HFF-Myc (cell line): ENCODE results near the gene GATAD2A.

ENCODE experiments used
- DNase-seq: peaks from one replicate; pipeline ENCODE4 v3.0.0-alpha.2; 2011; ENCODE audit warnings: low read depth; ENCODE audit errors: extremely low read depth
- H3K4me3 ChIP-seq: replicated peaks from 2 replicates; pipeline ENCODE4 v1.5.1; 2011; ENCODE audit warnings: low read depth, mild to moderate bottlenecking, control low read depth, low read length
- TF ChIP-seq, protein P1 (sequence below): IDR thresholded peaks from 2 replicates; pipeline ENCODE4 v1.5.1; 2012; ENCODE audit warnings: mild to moderate bottlenecking, low read depth, low read length, control low read depth; ENCODE audit errors: missing control alignments

Gene GATAD2A

DNA sequence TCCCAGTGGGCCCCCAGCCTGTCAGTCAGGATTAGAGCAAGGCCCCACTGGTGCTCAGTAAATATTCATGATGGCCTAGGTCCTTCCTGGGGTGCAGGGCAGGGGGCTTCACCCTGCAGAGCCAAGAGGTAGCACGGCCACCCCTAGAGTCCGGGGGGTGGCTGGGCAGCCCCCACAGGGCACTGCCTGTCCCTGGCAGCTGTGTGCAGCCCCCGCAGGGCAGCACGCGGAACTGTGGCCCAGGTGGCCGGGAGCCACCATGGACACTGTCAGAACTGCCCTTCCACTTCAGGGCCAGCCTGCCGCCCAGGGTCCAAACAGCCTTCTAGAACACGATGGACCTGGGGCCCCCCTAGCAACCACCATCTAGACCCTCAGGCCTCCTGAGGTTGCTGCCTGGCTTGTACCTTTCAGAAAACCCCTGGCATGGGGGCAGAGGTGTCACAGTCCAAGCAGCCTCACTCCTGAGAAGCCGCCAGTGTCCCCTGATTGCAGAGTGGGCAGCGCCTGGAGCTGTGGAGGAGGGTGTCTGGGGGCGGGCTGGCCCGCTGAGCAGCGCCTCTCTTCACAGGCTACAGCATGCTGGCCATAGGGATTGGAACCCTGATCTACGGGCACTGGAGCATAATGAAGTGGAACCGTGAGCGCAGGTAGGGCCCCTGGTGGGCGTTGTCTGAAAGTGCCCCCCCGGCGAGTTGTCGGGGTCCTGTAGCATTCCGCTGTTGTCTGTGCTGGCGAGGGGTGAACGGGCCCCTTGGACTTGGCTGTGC lies 120.3 kb downstream of the GATAD2A start:
- TF ChIP-seq, protein P1, sequence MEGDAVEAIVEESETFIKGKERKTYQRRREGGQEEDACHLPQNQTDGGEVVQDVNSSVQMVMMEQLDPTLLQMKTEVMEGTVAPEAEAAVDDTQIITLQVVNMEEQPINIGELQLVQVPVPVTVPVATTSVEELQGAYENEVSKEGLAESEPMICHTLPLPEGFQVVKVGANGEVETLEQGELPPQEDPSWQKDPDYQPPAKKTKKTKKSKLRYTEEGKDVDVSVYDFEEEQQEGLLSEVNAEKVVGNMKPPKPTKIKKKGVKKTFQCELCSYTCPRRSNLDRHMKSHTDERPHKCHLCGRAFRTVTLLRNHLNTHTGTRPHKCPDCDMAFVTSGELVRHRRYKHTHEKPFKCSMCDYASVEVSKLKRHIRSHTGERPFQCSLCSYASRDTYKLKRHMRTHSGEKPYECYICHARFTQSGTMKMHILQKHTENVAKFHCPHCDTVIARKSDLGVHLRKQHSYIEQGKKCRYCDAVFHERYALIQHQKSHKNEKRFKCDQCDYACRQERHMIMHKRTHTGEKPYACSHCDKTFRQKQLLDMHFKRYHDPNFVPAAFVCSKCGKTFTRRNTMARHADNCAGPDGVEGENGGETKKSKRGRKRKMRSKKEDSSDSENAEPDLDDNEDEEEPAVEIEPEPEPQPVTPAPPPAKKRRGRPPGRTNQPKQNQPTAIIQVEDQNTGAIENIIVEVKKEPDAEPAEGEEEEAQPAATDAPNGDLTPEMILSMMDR, result no peak
- H3K4me3 ChIP-seq, result no peak overlapping the region

DNA sequence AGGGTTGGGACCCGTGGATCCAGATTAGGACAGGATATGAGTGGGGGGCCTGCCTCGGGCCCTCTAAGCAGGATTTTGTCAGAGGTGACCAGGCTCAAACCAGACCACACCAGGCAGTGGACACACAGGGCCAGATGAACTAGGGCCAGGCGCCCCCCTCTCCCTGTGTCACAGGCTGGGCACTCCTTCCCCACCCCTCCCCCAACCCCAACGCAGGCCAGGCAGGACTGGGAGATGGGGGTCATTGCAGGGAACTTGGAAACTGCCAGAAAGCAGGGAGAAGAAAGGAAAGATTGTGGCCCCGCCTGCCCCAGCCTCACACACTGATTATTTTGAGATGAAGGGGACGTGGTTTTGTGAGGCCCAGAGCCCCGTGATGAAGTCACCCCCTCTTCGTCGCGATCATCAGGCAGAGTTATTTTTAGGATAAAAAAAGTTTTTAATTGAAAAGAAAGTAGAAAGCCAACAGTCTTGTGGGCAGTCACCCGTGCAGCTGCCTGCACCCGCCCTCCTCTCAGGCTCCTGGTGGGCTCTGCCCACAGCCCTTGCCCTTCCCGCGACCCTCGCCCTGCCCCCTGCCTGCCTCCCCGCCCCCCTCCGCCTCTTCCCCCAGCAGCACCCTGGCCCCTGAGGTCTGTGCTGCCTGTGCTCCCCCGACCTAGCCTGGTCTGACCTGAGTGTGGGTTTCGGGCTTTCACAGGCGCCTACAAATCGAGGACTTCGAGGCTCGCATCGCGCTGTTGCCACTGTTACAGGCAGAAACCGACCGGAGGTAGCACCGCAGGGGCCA lies 121.3 kb downstream of the GATAD2A start:
- TF ChIP-seq, protein P1, result no peak
- no peak overlapping the region for H3K4me3 ChIP-seq
- DNase-seq, result no peak

More for the DNA sequence above, 120.3 kb downstream of the GATAD2A start:
- no peak for DNase-seq

DNA sequence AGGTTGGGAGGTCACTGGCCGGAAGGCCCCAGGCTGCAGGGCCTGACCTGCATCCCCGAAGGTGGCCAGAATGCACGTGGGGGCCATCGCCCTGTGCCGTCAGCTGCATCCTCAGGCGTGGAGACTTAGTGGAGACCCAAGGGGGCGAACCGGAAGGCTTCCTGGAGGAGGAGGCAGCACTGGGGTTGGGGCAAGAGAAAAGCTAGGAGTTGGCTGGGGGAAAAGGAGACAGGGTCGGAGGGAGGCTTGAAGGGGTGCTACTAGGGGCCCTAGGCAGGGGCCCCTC lies 121.8 kb downstream of the GATAD2A start:
- no peak for DNase-seq
- no peak overlapping the region for H3K4me3 ChIP-seq
- TF ChIP-seq, protein P1, result no peak

DNA sequence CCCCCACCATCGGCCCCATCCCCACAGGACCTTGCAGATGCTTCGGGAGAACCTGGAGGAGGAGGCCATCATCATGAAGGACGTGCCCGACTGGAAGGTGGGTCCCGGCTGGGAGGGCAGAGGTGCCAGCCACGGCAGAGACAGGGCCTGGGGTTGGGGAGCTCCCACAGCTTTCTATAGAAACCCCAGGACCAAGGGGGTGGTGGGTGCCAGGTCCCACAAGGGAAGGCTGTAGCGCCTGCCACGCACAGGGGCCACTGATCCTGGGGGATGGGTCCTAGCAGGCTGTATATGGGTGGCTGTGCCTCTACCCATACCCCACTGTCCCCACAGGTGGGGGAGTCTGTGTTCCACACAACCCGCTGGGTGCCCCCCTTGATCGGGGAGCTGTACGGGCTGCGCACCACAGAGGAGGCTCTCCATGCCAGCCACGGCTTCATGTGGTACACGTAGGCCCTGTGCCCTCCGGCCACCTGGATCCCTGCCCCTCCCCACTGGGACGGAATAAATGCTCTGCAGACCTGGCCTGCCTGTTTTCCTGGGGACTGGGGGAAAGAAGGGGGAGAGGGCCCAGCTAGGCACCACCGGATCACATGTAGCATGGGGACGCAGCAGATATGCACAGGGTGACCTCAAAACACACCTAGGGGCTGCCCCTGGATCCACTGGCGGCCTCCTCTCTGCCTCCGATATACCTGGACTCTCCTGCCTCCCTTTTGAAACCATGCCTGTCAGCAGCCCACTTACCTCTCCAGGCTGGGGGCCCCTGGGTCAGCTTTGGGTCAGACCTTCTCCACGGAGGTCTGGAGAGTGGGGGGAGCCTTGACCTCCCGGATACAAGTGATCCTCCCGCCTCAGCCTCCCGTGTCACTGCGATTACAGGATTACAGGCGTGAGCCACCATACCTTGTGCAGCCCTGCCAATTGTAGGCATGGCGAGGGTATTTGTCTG lies 122.5 kb downstream of the GATAD2A start:
- no peak for DNase-seq
- H3K4me3 ChIP-seq, result no peak overlapping the region
- TF ChIP-seq, protein P1, result no peak

DNA sequence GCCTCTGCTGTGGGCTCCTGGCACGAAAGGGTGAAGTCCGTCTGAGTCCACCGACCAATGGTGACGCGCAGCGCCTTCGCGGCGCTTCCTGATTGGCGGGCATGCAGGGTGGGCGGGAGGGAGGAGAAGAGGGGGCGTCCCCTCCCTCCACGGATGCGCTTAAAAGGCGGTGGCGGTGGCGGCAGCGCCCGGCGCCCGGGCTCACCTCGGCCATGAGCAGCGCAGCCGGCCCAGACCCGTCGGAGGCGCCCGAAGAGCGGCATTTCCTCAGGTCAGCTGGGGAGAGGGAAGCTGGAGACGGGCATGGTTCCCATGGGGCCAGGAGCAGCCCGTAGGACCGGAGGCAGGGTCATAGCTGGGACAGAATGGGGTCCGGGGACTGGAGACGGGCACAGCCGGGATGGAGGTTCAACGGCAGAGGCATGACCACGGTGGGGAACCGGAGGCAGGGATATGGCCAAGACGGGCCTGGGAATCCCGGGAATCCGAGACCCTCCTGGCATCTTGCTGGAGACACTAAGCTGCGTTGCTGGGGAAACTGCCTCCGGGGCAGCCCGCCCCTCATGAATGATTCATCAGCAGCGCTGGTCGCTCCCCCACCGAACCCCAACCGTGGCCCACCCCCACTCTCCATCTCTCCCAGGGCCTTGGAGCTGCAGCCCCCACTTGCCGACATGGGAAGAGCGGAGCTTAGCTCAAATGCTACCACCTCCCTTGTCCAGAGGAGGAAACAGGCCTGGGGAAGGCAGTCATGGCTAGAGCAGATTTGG lies 123.4 kb downstream of the GATAD2A start, which contains the start of gene YJEFN3:
Gene YJEFN3 (plus strand): TSS at position 191 of the 770 bp plus-strand sequence. CDS start 22 bp downstream, at position 213.
- no peak for DNase-seq
- H3K4me3 ChIP-seq, result no peak within 1 kb of the TSS
- TF ChIP-seq, protein P1, result no peak
